ENCODE data around the gene SMC3.

GRCh38 chr10:110652475-110653118 lies 85.1 kb downstream of the SMC3 start:
- TF ChIP-seq POLR2AphosphoS5 (IDR thresholded peaks at IDR 0.05) = no peak
- TF ChIP-seq CTCF (IDR thresholded peaks at IDR 0.05) = no peak
- TF ChIP-seq EP300 (IDR thresholded peaks at IDR 0.05) = no peak
- no peak for TF ChIP-seq POLR2A (IDR thresholded peaks at IDR 0.05)
